ENCODE data around the gene CIC.
"Not testable (repeated sequence)": the region's sequence is repeated elsewhere in the genome, so short reads cannot be mapped to it uniquely, and the experiment has no call there.

Gene CIC

DNA sequence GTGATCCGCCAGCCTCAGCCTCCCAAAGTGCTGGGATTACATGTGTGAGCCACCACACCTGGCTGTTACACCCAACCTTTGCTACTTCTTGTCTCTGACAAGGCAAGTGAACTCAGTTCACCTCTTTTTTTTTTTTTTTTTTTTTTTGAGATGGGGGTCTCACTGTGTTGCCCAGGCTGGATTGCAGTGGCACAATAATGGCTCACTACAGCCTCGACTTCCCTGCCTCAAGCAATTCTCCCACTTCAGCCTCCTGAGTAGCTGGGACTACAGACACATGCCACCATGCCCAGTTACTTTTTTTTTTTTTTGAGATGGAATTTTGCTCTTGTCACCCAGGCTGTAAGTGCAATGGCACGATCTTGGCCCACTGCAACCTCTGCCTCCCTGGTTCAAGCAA is 11.2 kb upstream of the CIC start:
- not testable (repeated sequence) for H3K4me3 Mint-ChIP-seq; DNase-seq (ENCODE audit: low spot score in 2 of 2); H3K27me3 Mint-ChIP-seq; H3K36me3 Mint-ChIP-seq; H3K27ac Mint-ChIP-seq; H3K4me1 Mint-ChIP-seq; ATAC-seq (ENCODE audit: low read depth); H3K9me3 Mint-ChIP-seq

DNA sequence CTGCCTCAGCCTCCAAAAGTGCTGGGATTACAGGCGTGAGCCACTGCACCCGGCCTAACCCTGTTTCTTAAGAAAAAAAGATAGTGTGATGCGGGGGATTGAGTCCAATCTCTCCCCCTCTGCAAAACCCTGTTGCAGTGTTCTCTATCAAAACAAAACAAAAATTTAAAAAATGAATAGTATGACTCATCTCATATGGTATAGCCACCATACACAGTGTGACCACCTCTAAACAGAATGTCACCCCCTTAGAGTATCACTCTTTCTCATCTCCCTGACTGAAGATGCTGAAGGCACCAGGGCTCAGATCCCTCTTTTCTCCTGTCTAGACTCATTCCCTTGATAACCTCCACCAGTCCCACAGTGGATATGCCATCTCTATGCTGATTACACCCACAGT is 7.3 kb upstream of the CIC start:
- no peaks in the 10 kb centered on the region for H3K4me1 Mint-ChIP-seq
- H3K9me3 Mint-ChIP-seq = no peaks in the 10 kb centered on the region
- H3K27ac Mint-ChIP-seq = no peak overlapping the region
- no peak overlapping the region for H3K4me3 Mint-ChIP-seq
- ATAC-seq (ENCODE audit: low read depth) = no peak
- DNase-seq (ENCODE audit: low spot score in 2 of 2) = no peak
- H3K36me3 Mint-ChIP-seq = peaks cover 1% of the 10 kb centered on the region
- no peaks in the 10 kb centered on the region for H3K27me3 Mint-ChIP-seq

DNA sequence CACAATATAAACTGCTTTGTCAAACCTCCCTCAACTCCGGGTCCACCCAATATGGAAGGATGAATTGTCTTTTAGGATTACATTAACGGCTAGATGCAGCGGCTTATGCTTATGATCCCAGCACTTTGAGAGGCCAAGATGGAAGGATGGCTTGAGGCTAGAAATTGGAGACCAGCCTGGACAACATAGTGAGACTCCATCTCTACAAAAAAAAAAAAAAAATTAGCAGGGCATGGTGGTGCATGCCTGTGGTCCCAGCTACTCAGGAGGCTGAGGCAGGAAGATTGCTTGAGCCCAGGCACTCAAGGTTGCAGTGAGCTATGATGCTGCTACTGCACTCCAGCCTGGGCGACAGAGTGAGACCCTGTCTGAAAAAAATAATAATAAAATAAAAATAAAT is 2.9 kb upstream of the CIC start:
- not testable (repeated sequence) for H3K27me3 Mint-ChIP-seq, H3K36me3 Mint-ChIP-seq

DNA sequence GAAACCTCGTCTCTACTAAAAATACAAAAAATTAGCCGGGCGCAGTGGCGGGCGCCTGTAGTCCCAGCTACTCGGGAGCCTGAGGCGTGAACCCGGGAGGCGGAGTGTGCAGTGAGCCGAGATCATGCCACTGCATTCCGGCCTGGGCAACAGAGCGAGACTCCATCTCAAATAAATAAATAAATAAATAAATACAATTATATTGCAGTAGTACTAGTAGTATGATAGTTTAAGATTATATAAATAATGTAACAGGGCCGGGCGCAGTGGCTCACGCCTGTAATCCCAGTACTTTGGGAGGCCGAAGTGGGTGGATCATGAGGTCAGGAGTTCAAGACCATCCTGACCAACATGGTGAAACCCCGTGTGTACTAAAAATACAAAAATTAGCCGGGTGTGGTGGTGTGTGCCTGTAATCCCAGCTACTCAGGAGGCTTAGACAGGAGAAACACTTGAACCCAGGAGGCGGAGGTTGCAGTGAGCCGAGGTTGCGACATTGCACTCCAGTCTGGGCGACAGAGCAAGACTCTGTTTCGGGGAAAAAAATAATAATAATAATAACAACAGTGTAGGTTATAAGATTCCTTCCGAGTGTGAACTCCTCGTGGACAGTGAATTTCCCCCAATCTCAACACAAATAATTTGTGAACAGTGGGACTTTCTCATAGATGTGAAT is 2.0 kb upstream of the CIC start:
- not testable (repeated sequence) for H3K27ac Mint-ChIP-seq; DNase-seq (ENCODE audit: low spot score in 2 of 2); H3K27me3 Mint-ChIP-seq; H3K9me3 Mint-ChIP-seq; ATAC-seq (ENCODE audit: low read depth); H3K4me3 Mint-ChIP-seq; H3K36me3 Mint-ChIP-seq
- H3K4me1 Mint-ChIP-seq = peaks cover 26% of the 10 kb centered on the region

More for the DNA sequence above, 2.9 kb upstream of the CIC start:
- H3K4me1 Mint-ChIP-seq = peaks cover 21% of the 10 kb centered on the region
- not testable (repeated sequence) for ATAC-seq (ENCODE audit: low read depth); H3K27ac Mint-ChIP-seq; DNase-seq (ENCODE audit: low spot score in 2 of 2); H3K9me3 Mint-ChIP-seq; H3K4me3 Mint-ChIP-seq

DNA sequence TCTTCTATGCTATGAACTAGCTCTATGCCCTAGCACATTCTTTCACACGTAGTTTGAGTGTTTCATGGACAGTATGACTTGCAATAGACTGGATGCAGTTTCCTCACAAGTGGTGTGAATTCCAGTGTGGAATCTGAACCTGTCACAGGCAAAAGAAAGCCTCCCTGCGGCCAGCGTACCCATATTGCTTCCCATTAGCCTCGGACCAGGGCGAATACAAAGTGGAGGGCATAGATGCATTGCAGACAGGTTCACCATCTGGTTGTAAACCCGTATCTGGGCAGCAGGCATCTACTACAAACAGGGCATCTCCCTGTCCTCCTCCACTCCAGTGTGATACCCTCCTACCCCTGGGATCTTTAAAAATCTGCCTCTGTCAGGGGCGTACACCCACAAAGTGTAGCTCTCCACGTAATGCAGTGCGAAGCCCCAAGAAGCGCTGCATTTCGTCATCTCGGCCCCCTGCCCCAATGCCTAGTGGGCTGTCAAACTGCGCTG is 1.4 kb upstream of the CIC start:
- Mint-ChIP-seq H3K9me3 (no peaks in the 10 kb centered on the region), H3K4me1 (peaks cover 26% of the 10 kb centered on the region), H3K36me3 (peaks cover 4% of the 10 kb centered on the region), H3K27me3 (no peaks in the 10 kb centered on the region), H3K27ac (no peak overlapping the region), H3K4me3 (no peak overlapping the region)
- DNase-seq (ENCODE audit: low spot score in 2 of 2) (no peak), ATAC-seq (ENCODE audit: low read depth) (no peak)

DNA sequence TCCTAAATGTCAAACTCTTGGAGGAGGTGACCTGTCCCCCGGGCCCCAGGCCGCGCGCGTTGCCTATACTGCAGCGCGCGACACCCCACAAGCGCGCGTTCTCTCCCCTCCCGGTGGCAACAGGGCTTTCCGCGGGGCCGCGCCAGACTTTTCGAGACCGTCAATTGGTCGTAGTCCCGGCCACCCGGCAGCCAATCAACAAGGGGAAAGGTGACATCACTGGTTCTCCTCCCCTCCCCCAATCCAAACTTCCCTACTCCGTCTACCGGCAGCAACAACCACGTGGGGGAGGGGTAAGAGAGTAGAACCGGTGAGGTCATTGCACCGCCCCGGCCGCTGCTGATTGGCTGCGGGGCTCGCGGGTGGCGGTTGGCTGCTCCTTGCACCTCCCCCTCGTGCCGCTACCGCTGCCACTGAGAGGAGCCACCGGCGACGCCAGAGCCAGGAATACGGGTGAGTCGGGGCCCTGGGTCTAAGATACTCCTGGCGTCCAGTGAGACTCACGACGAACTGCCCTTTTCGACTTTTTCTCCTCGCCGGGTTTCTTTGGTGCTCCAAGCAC is 829 bp upstream of the CIC start:
- Mint-ChIP-seq H3K27ac (no peak overlapping the region), H3K4me1 (peaks cover 26% of the 10 kb centered on the region), H3K36me3 (peaks cover 4% of the 10 kb centered on the region), H3K4me3 (no peak overlapping the region), H3K27me3 (no peaks in the 10 kb centered on the region), H3K9me3 (no peaks in the 10 kb centered on the region)
- peak; percentile 62 for ATAC-seq (ENCODE audit: low read depth)
- peak in 1 of 2 donors; percentile 99 for DNase-seq (ENCODE audit: low spot score in 2 of 2)

DNA sequence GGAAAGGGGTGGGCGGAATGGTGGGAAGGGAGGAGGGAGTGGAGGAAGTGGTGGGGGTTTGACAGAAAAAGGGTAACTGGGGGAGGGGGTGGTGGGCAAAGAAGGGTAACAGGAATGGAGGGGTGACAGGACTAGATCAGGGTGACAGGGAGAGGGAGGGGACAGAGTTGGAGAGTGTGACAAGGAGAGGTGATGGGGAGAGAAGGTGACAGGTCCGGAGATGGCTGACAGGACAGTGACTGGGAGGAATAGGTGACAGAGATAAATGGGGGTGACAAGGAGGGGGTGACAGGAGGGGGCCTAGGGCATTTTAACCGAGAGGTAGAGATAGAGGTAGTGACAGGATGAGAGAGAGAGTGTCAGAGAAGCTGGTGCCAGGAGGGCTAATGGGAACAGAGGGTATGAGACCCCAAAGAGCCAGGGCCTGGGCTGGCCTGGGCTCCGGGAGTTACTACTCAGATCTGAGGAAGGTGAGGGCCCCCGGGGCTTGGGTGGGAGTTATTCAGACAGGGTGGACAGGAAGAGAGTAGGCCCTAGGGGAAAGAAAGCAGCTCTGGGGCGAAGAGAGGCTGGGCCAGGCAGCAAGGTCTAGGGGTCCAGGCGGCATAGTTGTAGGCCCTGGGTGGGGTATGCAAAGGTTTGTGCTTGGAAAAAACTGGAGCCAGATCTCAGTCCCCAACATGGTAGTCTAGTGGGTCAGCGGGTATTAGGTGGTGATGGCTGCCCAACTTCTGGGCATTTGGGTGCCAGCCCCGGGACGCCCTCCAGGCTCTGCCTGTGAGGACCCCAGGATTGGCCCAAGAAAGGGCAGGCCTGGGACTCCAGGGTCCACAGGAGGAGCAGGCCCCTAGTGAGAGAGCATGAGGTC is 660 bp downstream of the CIC start:
- Mint-ChIP-seq H3K4me3 (peak overlapping the region; percentile 98), H3K9me3 (no peaks in the 10 kb centered on the region), H3K27me3 (no peaks in the 10 kb centered on the region), H3K4me1 (peaks cover 28% of the 10 kb centered on the region), H3K36me3 (peaks cover 10% of the 10 kb centered on the region), H3K27ac (no peak overlapping the region)
- no peak for DNase-seq (ENCODE audit: low spot score in 2 of 2)
- ATAC-seq (ENCODE audit: low read depth) = no peak

DNA sequence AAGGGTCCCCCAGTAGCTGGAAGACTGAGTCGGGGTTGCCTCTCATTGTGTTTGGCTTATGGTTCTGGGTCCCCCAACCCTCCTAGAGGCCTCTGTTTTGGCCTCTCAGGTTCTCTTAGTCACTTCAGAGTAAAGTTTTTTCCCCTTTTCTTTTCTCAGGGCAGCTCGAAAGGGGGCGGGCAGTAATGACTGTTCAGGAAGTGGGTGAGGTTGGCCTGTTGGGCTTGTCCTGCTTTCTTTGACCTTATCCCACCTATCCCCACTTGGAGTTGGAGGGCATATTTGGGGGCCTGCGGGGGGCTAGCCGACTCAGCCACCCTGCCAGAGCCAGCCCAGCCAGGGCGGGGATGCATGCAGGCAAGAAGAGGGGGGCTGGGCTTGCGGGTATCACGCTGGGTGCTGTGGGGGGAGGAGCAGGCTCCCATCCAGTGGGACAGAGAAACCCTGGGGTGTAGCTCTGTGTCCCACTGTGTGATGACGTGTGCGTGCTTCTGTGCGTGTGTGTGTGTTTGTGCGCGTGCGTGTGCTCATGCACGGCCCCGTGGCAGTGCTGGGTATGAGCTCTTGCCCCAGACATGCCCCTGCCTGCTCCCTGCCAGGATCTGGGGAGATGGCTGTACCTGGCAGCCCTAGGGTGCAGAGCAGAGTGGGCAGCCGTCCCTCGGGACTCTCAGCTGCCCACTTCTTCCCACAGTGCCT is 1.4 kb downstream of the CIC start:
- H3K27ac Mint-ChIP-seq = no peak overlapping the region
- peak overlapping the region; percentile 98 for H3K4me3 Mint-ChIP-seq

DNA sequence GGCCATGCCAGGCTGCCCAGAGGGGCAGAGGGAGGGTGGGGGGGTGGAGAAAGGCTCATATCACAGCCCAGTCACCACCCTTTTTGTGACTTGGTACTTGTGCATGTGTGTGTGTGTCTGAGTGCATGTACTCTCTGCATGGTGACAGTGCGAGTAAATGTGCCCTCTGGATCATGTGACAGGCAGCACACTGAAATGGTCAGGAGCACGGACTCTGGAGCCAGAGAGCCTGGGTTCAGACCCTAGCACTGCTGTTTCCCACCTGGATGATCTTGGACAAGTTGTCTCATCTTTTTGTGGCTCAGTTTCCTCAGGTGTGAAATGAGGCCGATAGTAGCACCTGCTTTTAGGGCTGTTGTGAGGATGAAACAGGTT is 2.0 kb downstream of the CIC start:
- no peak overlapping the region for H3K27ac Mint-ChIP-seq
- peaks cover 12% of the 10 kb centered on the region for H3K36me3 Mint-ChIP-seq
- ATAC-seq (ENCODE audit: low read depth) = no peak
- H3K4me3 Mint-ChIP-seq = peak overlapping the region; percentile 47
- H3K4me1 Mint-ChIP-seq = peaks cover 38% of the 10 kb centered on the region
- no peak for DNase-seq (ENCODE audit: low spot score in 2 of 2)
- no peaks in the 10 kb centered on the region for H3K9me3 Mint-ChIP-seq
- H3K27me3 Mint-ChIP-seq = no peaks in the 10 kb centered on the region

More for the DNA sequence above, 1.4 kb downstream of the CIC start:
- Mint-ChIP-seq H3K9me3 (no peaks in the 10 kb centered on the region), H3K36me3 (peaks cover 10% of the 10 kb centered on the region), H3K27me3 (no peaks in the 10 kb centered on the region), H3K4me1 (peaks cover 34% of the 10 kb centered on the region)
- ATAC-seq (ENCODE audit: low read depth) (peak; percentile 7), DNase-seq (ENCODE audit: low spot score in 2 of 2) (peak in 1 of 2 donors; percentile 44)

DNA sequence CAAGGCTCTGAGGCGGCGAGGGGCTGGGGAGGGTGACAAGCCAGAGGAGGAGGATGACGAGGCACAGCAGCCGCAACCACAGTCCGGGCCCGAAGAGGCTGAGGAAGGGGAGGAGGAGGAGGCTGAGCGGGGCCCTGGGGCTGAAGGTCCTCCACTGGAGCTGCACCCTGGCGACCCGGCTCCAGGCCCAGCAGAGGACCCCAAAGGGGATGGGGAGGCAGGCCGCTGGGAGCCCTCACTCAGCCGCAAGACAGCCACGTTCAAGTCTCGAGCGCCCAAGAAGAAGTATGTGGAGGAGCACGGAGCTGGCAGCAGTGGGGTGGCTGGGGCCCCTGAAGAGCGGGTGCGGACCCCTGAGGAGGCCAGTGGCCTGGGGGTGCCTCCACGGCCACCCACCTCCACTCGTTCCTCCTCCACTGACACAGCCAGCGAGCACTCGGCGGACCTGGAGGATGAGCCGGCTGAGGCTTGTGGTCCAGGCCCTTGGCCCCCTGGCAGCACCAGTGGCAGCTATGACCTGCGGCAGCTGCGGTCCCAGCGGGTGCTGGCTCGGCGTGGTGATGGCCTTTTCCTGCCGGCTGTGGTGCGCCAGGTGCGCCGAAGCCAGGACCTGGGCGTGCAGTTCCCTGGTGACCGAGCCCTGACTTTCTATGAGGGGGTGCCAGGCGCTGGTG is 2.9 kb downstream of the CIC start:
- no peak overlapping the region for H3K4me3 Mint-ChIP-seq
- H3K4me1 Mint-ChIP-seq = peaks cover 40% of the 10 kb centered on the region

DNA sequence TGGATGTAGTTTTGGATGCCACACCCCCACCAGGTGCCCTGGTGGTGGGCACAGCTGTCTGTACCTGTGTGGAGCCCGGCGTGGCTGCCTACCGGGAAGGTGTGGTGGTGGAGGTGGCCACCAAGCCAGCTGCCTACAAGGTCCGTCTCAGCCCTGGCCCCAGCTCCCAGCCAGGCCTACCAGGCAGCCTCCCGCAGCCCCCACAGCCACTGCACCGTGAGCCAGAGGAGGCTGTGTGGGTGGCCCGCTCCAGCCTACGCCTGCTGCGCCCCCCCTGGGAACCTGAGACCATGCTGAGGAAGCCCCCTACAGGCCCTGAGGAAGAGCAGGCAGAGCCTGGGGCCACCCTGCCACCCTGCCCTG is 3.5 kb downstream of the CIC start:
- no peaks in the 10 kb centered on the region for H3K9me3 Mint-ChIP-seq
- DNase-seq (ENCODE audit: low spot score in 2 of 2) (no peak), ATAC-seq (ENCODE audit: low read depth) (no peak)
- H3K4me3 Mint-ChIP-seq = no peak overlapping the region
- H3K27me3 Mint-ChIP-seq = no peaks in the 10 kb centered on the region
- peaks cover 40% of the 10 kb centered on the region for H3K4me1 Mint-ChIP-seq
- H3K27ac Mint-ChIP-seq = no peak overlapping the region
- peaks cover 14% of the 10 kb centered on the region for H3K36me3 Mint-ChIP-seq

More for the DNA sequence above, 2.9 kb downstream of the CIC start:
- ATAC-seq (ENCODE audit: low read depth) (no peak), DNase-seq (ENCODE audit: low spot score in 2 of 2) (no peak)
- Mint-ChIP-seq H3K27ac (no peak overlapping the region), H3K27me3 (no peaks in the 10 kb centered on the region), H3K36me3 (peaks cover 14% of the 10 kb centered on the region), H3K9me3 (no peaks in the 10 kb centered on the region)

DNA sequence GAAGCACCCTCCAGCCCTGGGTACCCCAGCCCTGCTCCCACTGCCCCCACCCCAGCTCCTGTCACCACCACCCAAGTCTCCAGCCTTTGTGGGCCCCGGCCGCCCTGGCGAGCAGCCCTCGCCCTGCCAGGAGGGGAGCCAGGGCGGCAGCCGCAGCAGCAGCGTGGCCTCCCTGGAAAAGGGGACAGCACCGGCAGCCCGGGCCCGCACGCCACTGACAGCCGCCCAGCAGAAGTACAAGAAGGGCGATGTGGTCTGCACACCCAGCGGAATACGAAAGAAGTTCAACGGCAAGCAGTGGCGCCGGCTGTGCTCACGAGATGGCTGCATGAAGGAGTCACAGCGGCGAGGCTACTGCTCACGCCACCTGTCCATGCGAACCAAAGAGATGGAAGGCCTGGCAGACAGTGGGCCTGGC is 3.9 kb downstream of the CIC start:
- ATAC-seq (ENCODE audit: low read depth) (no peak), DNase-seq (ENCODE audit: low spot score in 2 of 2) (no peak)
- H3K27me3 Mint-ChIP-seq = no peaks in the 10 kb centered on the region
- peaks cover 35% of the 10 kb centered on the region for H3K4me1 Mint-ChIP-seq
- no peak overlapping the region for H3K4me3 Mint-ChIP-seq
- H3K27ac Mint-ChIP-seq = no peak overlapping the region
- peaks cover 14% of the 10 kb centered on the region for H3K36me3 Mint-ChIP-seq
- no peaks in the 10 kb centered on the region for H3K9me3 Mint-ChIP-seq

DNA sequence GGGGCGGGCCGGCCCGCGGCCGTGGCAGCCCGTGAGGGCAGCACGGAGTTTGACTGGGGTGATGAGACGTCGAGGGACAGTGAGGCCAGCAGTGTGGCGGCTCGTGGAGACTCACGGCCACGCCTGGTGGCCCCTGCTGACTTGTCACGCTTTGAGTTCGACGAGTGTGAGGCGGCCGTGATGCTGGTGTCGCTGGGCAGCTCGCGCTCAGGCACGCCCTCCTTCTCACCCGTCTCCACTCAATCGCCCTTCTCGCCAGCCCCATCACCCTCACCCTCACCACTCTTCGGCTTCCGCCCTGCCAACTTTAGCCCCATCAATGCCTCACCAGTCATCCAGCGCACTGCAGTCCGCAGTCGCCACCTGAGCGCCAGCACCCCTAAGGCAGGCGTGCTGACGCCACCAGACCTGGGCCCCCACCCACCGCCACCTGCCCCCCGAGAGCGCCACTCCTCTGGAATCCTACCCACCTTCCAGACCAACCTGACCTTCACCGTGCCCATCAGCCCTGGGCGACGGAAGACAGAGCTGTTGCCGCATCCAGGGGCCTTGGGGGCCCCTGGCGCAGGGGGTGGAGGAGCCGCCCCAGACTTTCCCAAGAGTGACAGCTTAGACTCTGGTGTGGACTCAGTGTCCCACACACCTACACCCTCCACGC is 4.5 kb downstream of the CIC start:
- DNase-seq (ENCODE audit: low spot score in 2 of 2) = no peak
- no peaks in the 10 kb centered on the region for H3K9me3 Mint-ChIP-seq
- H3K4me1 Mint-ChIP-seq = peaks cover 39% of the 10 kb centered on the region
- no peak overlapping the region for H3K27ac Mint-ChIP-seq
- no peak for ATAC-seq (ENCODE audit: low read depth)
- peaks cover 14% of the 10 kb centered on the region for H3K36me3 Mint-ChIP-seq
- H3K27me3 Mint-ChIP-seq = no peaks in the 10 kb centered on the region
- H3K4me3 Mint-ChIP-seq = no peak overlapping the region

Measured in memory B cell (primary cell).